ENCODE results near the gene PUS1. TPM values are rescaled to one million over a fixed set of nuclear protein-coding genes. Genes with fewer than 3 reads are reported as not detected.
A peak's percentile ranks its signal among the peaks of the same experiment; 100 is the strongest.

The PUS1 gene
- total RNA-seq, 1 donor from 2014 or later: 7.7 TPM

DNA sequence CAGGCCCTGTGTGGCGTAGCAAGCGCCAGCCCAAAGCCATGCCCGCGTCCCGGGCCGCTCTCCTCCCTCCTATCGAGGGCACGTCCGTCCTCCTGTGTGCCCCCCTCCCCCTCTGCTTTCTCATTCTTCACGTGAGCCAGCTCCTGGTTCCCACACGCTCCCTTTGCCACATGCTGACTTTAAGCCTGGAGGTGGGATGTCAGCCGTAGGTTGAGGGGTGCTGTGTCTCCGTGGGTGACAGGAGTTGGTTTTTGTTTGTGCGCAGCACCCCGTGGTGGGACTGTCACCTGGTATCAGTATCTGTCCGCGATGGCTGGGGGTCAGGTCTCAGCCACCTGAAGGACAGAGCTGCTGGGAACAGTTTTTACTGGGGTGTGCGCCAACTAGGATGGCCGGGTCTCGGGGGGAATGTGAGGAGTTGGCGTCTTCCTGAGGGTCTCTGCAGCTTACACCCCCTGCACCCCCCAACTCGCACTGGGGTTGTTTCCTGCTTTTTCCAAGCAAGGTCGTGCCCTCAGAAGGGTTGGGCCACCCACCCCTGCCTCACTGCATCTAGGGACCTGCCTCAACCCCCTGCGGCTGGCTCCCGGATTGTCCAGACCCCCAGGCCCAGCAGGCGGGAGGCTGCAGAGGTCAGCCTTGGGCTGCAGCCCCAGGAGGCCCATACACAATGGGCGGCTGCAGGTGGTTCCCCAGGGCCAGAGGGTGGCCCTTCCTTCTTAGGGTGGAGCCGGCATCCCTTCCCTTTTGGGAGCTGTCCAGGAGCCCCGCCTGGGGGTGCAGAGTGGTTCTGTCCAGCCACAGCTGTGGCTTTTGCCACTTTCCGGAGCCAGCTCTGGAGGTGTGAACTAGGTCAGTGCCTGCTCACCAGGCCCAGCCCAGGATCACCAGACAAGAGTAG is 27.4 kb upstream of the PUS1 start:
- Histone ChIP-seq H3K9me3 (replicated peaks) (no peaks in the 10 kb centered on the region), H3K27ac (replicated peaks) (peak overlapping the region; percentile 80), H3K4me1 (peaks cover 95% of the 10 kb centered on the region), H3K27me3 (ENCODE audit: low read depth) (no peaks in the 10 kb centered on the region), H3K36me3 (peaks cover 21% of the 10 kb centered on the region), H3K4me3 (peak overlapping the region; percentile 47)
- intact Hi-C loops (cut with micrococcal nuclease): no loop called here
- peak; percentile 70 for DNase-seq
- TF ChIP-seq, protein P1, sequence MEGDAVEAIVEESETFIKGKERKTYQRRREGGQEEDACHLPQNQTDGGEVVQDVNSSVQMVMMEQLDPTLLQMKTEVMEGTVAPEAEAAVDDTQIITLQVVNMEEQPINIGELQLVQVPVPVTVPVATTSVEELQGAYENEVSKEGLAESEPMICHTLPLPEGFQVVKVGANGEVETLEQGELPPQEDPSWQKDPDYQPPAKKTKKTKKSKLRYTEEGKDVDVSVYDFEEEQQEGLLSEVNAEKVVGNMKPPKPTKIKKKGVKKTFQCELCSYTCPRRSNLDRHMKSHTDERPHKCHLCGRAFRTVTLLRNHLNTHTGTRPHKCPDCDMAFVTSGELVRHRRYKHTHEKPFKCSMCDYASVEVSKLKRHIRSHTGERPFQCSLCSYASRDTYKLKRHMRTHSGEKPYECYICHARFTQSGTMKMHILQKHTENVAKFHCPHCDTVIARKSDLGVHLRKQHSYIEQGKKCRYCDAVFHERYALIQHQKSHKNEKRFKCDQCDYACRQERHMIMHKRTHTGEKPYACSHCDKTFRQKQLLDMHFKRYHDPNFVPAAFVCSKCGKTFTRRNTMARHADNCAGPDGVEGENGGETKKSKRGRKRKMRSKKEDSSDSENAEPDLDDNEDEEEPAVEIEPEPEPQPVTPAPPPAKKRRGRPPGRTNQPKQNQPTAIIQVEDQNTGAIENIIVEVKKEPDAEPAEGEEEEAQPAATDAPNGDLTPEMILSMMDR (IDR thresholded peaks at IDR 0.05; ENCODE audit: borderline replicate concordance): no peak

DNA sequence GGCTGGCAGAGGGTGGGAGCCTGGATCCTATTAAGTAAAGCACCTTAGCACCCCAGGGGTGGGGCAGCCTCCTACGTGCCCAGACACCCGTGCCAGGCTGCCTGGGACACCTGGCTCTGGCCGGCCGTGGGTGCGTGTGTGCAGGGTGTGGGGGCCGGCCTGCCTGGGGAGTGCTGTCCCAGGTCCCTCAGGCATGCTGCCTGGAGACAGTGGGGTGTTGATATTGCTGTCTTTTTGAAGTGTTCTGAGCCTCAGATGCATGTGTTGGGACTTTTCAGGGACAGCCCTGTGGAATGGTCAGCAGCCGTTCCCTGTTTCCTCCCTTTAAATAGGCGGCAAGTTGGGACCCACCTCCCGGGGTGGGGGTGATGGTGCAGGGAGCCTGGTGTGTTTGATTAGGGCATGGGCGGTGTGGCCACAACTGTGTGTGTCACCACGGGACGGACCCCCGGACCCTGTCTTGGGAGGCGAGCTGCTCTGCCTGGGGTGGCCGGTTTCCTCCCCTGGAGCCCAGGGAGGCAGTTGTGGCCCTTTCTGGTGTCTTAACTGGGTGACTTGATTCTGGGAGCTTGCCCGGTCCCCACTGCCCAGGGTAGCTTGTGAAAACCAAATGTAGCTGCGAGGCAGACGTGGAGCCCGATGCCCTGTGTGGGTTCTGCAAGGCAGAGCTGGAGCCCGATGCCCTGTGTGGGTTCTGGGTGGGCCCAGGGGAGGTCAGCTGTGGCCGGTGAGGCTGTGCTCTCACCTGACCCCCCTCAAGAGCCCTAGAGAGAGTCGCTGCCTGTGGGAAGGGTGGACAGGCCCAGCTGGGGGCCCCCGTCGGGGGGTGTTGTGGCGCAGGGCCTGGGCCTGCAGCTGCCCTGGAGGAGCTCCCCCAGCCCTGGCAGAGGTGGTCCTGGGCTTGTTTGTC is 26.5 kb upstream of the PUS1 start:
- no peak for DNase-seq
- Histone ChIP-seq H3K4me3 (peak overlapping the region; percentile 47), H3K27ac (replicated peaks) (peak overlapping the region; percentile 80), H3K4me1 (peaks cover 87% of the 10 kb centered on the region), H3K27me3 (ENCODE audit: low read depth) (no peaks in the 10 kb centered on the region), H3K36me3 (peaks cover 23% of the 10 kb centered on the region), H3K9me3 (replicated peaks) (no peaks in the 10 kb centered on the region)
- intact Hi-C loops (cut with micrococcal nuclease): no loop called here
- TF ChIP-seq, protein P1 (IDR thresholded peaks at IDR 0.05; ENCODE audit: borderline replicate concordance): no peak

DNA sequence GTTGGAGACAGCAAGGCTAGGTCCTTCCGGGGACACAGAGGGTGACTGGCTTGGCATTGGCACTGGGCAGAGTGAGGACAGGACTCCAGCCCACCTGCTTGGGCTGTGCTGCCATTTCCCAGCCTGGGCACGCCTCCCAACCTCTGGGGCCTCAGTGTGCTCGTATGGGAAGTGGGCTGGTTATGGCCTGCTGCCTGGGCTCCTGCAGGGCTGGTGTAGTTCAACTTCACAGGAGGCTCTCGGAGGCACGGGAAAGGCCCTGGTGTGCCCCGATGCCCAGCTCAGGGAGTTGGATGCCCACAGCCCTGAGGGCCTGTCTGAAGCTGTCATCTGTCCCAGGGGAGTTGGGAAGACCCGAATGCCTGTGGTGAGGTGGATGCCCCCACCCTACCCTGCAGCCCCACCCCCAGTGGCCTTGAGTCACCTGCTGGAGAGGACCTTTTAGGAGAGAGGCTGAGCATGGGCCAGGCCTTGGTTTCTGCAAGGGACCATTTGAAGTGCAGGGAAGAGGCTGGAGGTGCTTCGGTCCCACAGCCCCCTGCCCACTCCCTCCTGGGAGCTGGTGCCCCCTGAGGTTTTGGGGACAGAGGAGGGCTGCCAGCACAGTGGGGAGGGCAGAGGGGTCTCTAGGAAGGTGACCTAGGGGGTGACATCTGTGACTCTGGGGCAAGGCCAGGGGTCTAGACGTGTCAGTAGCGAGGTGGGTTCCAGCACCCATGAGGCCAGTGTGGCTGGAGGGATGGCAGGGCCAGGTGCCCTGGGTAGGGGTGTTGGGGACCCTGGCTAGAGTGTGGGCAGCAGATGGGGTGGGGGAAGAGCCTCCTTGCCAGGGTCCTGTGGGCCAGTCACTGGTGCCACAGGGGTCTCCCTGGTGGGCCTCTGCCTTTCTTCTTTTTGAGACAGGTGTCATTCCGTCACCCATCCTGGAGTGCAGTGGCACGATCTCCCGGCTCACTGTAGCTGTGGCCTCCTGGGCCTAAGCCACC is 25.5 kb upstream of the PUS1 start:
- H3K36me3 ChIP-seq: peaks cover 30% of the 10 kb centered on the region
- intact Hi-C loops (cut with micrococcal nuclease): no loop called here
- peak overlapping the region; percentile 47 for H3K4me3 ChIP-seq
- H3K9me3 ChIP-seq (replicated peaks): no peaks in the 10 kb centered on the region
- TF ChIP-seq, protein P1 (IDR thresholded peaks at IDR 0.05; ENCODE audit: borderline replicate concordance): no peak
- H3K27ac ChIP-seq (replicated peaks): peak overlapping the region; percentile 80
- DNase-seq: no peak
- no peaks in the 10 kb centered on the region for H3K27me3 ChIP-seq (ENCODE audit: low read depth)
- peaks cover 77% of the 10 kb centered on the region for H3K4me1 ChIP-seq

DNA sequence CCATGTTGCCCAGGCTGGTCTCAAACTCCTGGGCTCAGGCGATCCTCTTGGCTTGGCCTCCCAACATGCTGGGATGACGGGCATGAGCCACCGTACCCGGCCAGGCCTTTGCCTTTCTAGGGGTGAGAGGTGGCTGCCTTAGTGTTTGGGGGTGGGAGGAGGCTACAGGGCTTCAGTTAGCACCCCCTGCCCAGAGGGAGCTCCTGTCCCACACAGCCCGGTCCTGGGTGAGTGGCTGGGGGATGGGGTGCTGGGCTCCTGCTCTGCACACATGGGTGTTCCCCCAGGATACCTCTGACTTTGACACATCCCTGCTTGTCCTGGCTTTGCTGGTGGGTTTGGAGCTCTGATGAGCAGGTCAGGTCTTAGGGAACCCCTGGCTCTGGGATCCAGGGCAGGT is 24.7 kb upstream of the PUS1 start:
- DNase-seq: no peak
- Histone ChIP-seq H3K27me3 (ENCODE audit: low read depth) (no peaks in the 10 kb centered on the region), H3K4me1 (peaks cover 75% of the 10 kb centered on the region), H3K4me3 (no peak overlapping the region), H3K9me3 (replicated peaks) (no peaks in the 10 kb centered on the region), H3K27ac (replicated peaks) (no peak overlapping the region), H3K36me3 (peaks cover 31% of the 10 kb centered on the region)
- intact Hi-C loops (cut with micrococcal nuclease): no loop called here
- TF ChIP-seq, protein P1 (IDR thresholded peaks at IDR 0.05; ENCODE audit: borderline replicate concordance): no peak

Measured in left ventricle myocardium inferior (tissue), 1 donor.